Hematopoietic multipotent progenitor cell treated with erythropoietin and hydrocortisone succinate and interleukin-3 and kit ligand, for 17 days (in vitro differentiated cells): ENCODE results near the gene SMNDC1.

Experiments used
- DNase-seq: peaks from one replicate; pipeline ENCODE4 v3.0.0-alpha.2; 2015; ENCODE audit warnings: low spot score

SMNDC1 gene

DNA sequence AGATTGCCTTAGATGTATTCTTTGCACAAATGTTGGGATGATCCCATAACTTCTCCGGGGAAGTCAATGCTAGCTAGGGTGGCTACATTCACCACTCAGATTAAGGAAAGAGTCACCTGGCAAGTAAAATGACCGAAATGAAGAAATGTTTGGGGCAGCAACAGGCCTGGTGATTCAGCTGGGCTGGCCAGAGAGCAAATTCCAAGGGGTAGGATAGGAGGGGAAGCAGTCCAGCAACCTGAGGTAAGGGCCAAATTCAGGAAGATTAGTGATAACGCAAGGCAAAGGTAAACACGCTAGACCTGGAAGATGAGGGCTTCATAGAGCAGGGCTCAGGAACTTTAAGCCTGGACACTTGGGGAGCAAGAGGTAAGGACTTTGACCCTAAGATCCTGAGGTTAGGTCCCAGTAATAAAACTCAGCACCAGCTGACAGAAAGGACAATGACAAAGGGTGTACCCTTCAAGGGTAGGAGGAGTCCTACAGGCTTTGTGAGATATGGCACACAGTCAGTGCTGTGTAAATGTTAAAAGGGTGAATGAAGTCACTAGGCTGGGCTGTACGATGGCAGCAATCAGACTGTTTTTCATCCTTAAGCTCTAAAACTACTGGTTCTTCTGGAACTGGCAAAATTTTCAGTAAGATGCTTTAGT, 22.7 kb upstream of the SMNDC1 start:
- no peak for DNase-seq

DNA sequence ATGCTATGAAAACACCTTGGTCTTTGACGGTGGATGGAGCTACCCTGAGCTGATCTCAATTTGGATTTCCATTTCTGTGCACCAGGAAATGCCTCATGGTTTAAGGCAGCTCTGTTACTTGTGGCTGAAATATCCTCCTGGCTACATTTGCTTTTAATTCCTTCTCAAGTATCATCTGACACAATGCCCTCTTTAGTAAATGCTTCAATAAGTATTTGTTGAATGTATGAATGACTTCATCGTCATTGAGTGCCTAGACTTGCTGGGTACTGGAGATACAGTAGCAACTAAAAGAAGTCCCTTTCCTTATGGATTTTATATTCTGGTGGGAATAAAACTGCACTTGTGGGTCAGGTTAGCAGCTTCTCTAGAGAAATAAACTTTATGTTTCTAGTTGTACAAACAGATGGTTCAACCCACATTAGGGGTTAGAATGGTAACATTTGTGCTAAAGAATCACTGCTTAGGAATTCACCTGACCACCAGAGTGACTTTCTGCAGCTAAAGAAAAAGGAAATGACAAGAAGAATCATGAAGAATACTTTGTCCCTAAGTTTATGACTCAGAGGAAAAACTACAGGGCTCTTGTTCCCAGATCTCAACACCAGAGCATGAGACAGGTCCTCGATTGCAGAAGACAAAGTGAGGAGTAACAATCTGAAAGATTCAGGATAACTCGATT, 21.8 kb upstream of the SMNDC1 start:
- DNase-seq, result no peak

DNA sequence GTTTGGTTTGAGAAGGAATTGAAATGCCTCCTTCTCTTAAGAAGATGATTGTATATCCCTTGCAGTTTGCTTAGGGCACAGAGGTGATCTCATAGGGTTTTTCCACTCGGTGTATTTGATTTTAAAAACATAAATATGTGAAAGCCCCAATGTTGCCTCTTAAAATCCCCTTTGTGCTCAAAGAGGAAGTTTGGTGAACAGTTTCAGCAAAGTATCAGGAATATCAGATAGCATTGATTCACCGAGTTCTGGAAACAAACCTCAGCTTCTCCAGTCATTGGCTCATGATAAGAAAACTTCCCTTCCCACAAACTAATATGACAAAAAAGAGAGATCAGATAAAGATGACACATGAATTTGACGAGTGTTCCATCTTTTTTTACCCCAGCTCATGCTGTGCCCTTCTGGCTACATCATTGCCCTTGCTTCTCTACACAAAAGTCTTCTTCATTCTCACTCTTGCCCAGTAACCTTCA, 20.1 kb upstream of the SMNDC1 start:
- no peak for DNase-seq

DNA sequence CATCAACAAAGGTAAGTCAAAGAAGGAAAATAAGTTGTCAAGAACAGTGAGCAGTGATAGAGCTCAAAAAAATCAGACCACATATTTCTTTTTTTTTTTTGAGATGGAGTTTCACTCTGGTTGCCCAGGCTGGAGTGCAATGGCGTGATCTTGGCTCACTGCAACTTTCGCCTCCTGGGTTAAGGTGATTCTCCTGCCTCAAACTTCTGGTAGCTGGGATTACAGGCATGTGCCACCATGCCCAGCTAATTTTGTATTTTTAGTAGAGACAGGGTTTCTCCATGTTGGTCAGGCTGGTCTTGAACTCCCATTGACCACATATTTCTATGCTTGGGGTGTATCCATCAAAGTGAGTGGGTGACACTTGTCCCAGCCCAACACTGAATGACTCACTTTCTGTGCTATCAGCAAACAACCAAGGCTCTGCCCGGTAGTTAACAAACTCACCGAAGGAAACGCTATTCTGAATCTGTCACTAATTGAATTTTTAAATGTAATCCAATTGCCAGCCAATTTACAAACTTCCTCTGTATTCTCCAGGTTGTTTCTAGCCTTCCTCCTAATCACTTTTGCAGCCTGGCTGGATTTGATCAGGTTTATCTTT, 19.6 kb upstream of the SMNDC1 start:
- DNase-seq, result no peak

DNA sequence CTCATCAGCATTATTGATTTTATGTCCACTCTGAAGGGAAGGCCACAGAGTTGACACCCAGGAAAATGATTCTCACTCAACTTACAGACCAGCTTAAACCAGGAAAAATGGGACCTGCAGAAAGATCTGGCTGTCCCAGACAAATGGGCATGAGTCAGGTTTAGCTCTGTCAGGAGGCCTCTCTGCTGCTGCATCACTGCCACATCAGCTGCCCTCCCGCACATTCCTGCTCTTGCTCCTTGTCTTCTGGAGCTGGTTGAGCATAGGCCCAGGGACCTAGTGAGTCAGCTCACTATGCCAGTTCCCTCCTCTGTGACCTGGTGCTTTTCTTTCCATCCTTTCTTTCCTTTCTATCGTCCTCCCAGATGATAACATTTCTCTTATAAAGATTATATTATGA, 18.8 kb upstream of the SMNDC1 start:
- no peak for DNase-seq

DNA sequence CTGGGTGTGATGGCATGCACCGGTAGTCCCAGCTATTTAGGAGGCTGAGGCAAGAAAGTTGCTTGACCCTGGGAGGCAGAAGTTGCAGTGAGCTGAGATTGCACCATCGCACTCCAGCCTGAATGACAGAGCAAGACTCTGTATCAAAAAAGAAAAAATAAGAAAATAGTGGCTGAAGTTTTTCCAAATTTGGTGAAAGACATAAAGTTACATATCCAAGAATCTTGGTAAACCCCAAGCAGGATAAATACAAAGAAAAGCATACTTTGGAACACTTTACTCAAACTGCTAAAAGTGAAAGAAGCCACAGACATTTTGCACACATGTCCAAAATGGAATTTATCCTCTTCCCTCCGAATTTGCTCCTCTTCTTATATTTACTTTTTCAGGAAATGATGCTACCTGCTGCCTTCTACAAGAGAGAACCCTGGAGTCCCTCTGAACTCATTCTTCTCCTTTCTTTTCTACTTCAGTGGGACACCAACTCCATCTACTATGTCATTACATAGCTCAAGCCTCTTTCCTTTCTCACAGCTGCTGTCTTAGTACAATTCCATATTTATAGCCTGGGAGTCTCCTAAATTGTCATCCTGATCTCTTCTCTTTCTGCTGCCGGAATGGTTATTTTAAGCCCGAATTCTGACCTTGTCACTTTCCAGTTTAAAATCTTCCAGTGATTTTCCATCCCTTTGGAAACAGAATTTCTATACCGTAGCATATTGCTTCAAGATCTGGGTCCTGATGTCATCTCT, 17.3 kb upstream of the SMNDC1 start:
- no peak for DNase-seq

DNA sequence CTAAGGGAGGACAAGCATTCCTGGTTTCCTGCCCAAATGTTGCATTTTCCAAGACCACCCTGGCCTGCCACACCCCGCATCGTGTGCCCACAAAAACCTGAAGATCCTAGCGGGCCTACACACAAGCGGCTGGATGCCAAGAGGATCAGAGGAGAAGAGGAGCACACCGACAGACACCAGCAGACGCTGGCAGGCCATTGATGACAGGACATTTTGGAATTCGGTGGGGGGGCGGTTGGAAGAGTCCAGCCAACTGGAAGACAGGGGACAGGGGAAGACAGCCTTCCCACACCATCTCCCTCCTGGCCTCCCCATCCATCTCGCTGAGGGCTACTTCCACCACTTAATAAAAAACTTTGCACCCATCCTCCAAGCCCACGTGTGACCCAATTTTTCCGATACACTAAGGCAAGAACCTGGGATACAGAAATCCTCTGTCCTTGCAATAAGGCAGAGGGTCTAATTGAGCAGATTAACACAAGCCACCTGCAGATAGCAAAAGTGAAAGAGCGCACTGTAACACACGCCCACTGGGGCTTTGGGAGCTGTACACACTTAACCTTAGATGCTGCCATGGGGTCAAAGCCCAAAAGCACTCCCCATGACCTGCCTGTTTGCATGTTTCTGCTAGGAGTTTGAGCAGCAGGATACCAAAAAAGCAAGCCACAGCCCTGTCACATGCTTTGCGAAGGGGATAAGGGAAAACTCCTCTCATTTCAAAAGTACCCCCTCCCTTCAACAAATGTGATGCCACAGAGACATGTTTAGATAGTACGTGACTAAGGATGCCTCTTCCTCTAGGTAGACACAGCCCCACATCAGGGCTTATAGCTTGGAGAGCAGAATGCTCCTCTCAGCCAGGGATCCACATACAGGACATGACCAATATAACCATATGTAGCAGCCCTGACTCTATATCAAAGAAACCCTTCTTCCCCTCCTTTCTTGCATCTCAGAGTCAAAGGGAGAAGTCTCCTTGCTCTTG, 13.4 kb upstream of the SMNDC1 start:
- DNase-seq, result no peak

DNA sequence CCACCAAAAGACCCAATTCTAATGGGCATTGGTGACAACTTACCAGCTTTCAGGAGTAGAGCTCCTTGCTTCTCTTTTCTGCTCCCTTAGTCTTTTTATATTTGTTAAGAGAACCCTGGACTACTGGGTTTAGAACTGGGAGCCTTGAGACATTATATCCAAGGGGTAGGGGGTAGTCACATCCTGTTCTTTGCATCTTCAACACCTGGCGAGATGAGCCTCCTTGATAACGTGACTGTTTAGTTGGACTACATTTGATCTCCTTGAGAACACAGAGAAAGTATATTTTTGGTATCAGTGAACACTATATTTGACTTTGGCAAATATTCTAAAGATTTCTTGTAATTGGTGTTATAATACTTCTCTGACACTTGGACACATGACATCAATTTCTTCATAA, 9.0 kb upstream of the SMNDC1 start:
- no peak for DNase-seq

DNA sequence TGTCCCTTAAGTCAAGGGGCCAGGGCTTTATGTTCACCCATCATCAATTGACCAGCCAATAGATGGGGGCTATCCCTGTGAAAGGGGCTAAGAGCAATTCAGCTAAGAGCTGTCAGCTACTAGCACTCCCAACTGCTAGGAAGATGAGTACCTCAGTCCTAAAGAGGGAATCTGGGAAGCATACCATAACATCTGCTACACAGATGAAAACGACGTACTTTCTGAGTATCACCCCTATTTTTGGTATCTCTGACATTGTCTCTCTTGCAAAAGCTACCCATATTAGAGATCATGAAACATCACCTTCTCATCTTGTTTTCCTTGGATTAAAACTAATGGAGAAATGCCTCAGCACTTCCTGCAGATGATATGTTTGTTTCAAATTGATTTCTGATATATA, 7.5 kb upstream of the SMNDC1 start:
- no peak for DNase-seq

DNA sequence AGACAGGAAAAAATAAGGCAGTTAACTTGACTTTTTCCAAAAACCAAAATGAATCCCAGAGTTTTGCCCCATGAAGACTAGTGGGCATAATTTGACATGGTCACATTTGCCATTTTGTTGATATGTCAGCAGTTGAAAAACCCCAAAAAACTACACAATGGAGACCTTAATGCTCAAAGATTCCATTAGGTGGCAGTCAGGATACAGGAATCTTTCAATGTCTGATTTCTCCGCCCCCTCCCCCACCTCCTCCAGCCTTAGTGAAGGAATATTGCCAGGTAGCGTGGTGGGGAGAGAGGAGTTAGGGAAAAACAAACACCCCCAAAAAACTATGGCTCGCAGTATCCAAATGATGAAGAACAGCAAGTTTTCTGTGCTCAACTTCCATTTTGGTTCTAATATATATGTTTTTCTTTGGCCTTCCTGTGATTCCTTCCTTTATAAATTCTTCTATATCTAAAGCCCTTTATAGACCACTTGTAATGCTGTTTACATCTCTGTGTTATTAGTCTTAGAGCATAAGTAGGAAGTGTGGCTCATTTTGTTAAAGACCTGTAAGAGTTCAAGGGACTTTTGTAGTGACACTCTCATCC, 6.7 kb upstream of the SMNDC1 start:
- DNase-seq, result peak; percentile 47

DNA sequence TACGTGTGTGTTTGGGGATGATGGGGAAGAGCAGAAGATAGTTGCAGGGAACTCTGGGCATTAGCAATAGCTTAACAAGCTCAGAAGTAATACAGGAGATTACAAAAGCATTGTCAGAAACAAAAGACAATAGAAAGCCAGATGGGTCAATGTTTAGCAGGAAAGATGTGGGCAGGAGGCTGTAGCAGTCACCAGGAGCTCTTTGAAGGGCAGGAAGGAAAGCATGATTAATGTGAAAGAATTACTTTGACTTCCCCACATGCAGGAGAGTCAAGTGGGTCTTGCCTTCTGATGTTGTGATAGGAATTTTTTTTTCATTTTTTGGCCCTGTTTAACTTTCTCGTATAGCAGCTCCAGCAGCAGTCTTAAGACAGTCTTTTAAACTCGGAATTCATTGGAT, 6.0 kb upstream of the SMNDC1 start:
- no peak for DNase-seq

DNA sequence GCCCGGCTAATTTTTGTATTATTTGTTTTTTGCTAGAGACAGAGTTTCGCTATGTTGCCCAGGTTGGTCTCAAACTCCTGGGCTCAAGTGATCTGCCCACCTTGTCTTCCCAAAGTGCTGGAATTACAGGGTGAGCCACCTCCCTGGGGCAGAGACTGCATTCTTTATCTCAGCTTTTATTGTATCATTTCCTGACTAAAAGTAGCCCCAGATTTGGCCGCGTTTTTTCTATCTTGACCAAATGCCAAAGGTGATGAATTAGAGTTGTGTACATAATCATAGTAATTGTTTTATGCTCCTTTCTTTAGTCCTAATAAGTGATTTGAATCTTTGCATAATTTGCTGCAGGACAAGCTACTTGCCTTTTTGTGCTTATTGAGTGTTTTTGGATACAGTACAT, 3.1 kb upstream of the SMNDC1 start:
- no peak for DNase-seq

DNA sequence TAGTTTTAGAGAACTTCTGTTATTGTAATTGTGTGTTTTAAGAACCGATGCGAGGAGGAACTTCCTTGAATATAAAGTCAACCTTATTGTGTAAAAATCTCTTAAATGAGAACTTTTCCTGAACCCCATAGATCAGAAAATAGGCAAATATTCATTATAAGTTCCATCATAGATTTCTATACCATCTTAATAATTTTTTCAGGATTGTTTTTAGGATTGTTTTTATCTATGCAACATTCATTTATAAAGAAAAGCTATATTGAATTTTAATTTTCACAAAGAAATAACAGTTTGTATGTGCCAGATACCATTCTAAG, 1.7 kb upstream of the SMNDC1 start:
- DNase-seq, result no peak

DNA sequence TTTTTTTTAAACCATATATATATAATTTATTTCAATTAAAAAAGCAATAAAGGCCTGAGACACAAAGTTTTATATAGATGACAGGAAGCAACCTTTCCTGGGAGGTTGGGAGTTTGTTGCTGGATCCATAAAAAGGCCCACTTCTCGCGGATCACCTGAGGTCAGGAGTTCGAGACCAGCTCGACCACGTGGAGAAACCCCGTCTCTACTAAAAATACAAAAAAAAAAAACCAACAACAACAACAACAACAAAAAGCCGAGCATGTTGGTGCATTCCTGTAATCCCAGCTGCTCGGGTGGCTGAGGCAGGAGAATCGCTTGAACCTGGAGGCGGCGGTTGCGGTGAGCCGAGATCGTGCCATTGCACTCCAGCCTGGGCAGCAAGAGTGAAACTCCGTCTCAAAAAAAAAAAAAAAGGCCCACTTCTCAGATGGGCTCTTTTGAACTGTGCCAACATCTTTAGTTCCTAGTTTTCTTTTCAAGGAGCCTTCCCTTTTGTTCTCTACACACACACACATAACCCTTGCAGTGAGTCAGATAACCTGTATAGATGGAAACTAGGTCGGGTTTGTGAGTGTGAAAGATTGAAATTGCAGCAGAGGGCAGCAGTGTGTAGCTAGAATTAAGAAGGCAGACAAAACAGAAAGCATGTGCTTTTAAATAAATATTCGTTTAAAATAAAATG, 1.2 kb upstream of the SMNDC1 start:
- DNase-seq, result peak; percentile 71

DNA sequence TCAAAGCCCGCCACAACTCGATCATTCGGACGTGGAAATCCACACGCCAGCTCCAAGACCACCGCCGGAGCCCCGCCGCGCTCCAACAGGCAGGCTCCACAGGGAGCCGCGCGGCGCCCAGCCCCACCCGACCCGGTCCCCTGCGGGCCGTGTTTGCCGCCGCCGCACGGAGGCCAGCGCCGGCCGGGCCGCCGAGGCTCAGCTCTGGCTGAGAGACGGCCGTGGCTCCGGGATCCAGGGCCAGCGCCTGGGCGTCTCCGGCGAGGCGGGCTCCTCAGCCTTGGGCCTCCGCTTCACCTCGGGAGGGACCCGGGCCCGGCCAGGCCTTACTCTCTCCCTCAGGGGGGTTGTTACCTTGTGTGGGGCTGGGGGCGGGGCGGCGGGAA, 333 bp downstream of the SMNDC1 start:
- DNase-seq, result peak; percentile 58

DNA sequence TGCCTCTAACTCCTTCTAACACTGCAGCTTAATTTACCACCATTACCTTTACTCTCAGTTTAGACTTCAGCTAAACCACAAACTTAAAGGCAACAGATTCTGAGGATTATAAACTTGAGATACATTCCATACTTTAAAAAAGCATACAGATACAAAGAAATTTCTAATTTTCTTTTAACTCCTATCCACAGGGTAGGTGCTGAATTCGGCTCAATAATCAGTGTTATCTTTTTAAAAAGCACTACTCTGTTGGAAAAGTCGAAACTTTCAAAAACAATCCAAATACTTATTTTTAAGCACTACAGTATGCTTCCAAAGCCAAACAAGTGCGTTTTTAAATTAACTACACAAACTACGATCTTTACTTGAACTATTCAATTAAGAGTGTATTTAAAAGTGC, 1.0 kb downstream of the SMNDC1 start:
- no peak for DNase-seq

DNA sequence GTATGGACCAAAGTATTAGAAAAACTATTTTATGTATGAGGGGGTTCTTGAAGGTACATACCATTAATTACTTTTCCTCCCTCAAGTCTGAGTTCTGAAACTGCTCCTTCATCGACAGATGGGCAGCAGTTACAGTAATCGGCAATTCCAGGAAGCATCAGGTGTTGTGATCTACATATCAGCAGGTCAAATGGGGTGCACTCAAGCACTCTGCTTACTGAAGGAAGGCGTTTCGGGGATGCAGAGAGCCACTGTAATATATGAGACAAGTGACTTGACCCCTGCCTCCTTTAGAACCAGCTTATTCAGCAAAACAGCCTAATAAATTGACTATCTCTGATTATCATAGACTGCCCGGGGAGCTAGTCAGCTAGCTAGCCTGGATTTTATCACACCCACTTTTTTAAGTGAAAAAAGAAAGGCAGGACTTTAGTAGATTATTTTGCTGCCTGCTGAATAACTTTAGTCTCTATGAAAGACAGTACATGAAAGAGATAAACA, 4.2 kb downstream of the SMNDC1 start:
- no peak for DNase-seq

DNA sequence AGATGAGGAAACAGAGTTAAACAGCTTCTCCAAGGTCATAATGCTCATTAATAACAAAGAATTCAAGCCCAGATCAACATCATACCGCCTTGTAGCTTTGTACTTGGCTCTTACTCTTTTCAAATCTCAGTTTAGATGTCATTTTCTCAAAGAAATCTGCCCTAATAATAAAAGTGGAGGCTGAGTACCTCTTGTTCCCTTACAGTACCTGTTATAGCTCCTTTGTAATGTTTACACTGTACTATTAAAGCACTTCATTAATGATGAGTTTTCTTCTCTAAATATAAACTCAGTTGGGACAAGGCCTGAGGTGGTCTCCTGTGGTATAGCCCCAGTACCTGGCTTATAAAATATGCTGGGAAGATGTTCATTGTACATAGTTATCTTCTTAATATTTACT, 7.8 kb downstream of the SMNDC1 start:
- no peak for DNase-seq

DNA sequence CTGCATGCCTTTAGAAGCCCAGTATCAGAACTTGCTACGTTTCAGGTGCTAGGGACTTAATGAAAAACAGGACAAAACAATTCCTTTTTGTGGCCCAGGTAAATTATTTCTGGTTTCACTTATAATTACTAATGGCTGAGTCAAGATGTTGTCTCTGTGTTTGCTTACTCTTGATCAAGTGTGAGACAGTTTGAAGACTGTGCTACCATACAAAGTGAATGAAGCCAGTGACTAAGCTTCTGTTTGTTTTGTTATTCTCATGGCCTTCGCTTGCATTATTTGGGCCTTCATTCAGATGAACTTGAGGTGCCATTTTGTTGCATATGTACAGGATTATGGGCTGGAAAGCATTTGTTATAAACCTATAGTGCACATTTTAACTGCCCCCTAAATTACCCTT, 17.9 kb downstream of the SMNDC1 start:
- DNase-seq, result no peak

DNA sequence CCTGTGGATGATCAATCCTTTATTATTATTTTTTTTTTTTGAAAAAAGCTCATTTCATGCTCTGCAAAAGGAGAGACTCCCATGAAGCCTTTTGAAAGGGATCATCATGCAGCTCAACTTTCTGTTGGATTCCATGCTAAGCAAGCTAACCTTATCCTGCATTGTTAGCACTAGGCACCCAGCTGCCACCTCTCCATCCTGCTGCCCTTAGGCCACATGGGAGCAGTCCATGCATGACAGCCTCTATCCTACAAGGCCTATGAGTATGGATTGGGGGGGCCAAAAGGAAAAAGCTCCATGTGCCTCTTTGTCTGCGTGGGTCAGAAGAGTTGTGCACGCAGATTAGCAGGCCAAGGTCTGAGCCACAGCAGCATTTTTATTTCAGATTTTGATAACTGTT, 19.2 kb downstream of the SMNDC1 start:
- no peak for DNase-seq

DNA sequence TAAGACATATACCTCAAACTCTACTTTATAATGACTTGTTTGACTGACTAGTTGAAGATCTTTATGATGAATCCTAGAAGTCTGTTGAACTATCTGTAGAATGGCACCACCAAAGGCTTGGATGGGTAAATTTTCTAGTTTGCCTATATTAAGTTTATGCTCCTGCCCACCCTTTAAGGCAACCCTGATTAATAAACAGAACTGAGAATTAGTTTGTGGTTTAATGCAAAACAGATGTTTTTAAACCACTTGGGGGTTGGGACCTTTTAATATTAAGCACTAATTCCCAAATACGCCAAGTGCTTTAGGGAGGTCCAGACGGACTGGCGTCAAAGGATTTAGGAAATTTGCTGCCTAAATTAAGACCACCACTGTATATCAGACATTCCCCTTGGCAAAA, 20.5 kb downstream of the SMNDC1 start:
- DNase-seq, result no peak
